ENCODE data around the gene CCDC185.

- TF ChIP-seq CTCF (IDR thresholded peaks at IDR 0.05) (no peak), POLR2A (IDR thresholded peaks at IDR 0.05) (no peak)
These were observed 24.2 kb downstream of the CCDC185 start for GRCh38 chr1:223417444-223417843.
